Dermis blood vessel endothelial cell (primary cell): ENCODE data around the gene PGAM1. TPM values are rescaled to one million over a fixed set of nuclear protein-coding genes. Genes with fewer than 3 reads are reported as not detected.
"Not testable (repeated sequence)": the region's sequence is repeated elsewhere in the genome, so short reads cannot be mapped to it uniquely, and the experiment has no call there.

Source experiments
- DNase-seq: peaks from one replicate; pipeline ENCODE4 v3.0.0; 2010
- total RNA-seq: library from RNA; depleted of rRNA; stranded (reverse); fragments of >200 nt; gene quantifications from 2 replicates; pipeline ENCODE4 v1.2.3, GENCODE V29; 2014

The PGAM1 gene
- total RNA-seq, 1 donor from 2014 or later = 218 TPM

DNA sequence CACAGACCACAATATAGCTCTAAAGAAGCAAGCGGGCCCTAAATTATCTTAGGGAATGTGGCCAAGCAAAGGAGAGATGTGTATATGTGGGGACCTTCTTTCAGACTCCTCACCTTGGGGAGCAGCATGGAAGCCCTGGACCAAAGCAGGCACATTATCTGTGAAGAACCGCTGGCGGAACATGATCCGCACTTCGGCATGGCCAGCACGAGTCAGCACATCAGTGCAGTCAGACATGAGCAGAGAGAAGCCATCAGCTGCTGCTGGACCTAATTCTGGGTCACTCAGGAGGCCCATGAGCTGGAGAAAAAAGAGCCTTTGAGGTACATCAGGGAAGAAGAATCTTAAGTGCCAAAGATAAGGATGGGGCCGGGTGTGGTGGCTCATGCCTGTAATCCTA, 33.9 kb downstream of the PGAM1 start:
- no peak for DNase-seq

- DNase-seq = no peak
These were observed 36.3 kb downstream of the PGAM1 start for GRCh38 chr10:97462309-97462708.

GRCh38 chr10:97463363-97464132, 37.6 kb downstream of the PGAM1 start:
- DNase-seq = peak; percentile 75

DNA sequence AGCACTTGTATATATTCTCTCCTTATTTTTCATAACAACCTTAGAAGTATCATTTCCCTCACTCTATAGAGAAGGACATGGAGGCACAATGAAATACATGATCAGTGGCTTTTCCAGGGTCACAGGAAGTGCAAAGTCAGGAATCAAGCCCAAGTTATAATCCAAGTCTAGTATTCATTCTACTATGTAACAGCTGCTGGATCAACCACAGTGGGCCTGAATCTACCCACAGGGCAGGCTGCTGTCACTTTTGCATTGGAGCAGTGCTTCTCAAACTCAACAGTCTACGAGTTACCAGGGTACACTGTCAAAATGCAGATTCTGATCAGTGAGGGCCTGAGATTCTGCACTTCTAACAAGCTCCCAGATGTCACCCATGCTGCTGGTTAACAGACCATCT, 38.2 kb downstream of the PGAM1 start:
- no peak for DNase-seq

DNA sequence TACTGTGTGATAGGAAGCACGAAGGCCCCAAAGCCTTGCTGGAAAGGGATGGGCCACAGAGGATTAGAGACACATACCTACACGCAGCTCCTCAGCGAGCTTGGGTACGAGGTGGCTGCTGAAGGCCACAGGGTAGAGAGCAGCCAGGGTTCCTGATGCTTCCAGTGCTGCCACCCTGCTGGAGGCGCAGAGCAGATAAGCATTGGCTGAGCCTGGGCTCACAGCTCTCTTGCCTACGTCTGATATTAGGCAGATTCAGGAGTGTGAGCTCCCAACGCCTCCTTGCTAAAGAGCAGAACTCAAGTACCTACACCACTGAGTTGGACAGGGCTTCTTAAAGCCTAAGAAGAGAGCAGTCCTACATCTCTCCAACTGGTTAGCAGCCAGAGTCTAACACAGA, 40.0 kb downstream of the PGAM1 start:
- no peak for DNase-seq

DNA sequence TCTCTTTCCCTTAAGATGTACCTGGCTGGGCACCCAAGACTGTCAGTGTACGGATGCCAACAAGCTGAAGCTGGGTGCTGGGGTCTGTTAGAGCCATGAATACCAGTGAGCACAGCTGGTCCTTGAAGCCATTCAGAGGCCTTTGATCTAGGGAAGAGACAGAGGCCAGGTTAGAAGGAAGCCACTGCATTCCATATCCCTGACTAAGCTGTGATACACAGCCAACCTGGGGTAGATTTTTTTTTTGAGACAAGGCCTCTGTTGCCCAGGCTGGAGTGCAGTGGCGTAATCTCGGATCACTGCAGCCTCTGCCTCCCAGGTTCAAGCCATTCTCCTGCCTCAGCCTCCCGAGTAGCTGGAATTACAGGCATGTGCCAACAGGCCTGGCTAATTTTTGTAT, 40.8 kb downstream of the PGAM1 start:
- DNase-seq = no peak

DNA sequence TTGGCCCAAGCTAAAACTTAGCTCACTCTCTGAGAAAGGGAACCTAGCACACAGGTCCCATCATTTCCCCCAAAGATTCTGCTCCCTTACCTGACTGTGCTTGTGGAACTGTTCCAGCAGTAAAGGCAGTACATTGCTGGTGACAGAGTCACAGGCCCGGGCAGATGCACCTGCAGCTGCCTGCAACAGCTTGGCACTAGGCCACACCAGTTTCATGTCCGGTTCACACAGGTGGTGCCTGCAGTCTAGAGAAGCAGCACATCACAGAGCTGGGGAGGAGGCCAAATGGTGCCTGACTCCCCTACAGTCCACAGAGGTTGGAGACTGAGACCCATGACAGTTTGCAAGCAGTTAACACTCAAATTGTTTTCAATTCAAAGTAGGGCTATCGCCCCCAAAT, 42.2 kb downstream of the PGAM1 start:
- peak; percentile 34 for DNase-seq

DNA sequence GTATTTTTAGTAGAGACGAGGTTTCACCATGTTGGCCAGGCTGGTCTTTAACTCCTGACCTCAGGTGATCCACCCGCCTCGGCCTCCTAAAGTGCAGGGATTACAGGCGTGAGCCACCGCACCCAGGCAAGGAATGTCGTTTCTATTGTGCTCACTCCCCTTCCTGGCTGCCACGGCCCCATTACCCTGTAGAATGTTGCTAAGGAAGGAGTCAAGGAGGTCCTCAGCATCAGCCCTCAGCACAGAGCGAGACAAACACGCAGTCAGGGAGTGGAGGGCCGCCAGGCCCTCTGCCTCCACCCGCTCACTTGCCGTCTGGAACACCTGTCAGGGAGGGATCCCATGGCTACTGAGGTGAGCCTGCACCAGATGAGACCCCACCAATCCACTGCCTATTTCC, 42.8 kb downstream of the PGAM1 start:
- not testable (repeated sequence) for DNase-seq

- no peak for DNase-seq
These were observed 48.9 kb downstream of the PGAM1 start for GRCh38 chr10:97474918-97475317.

DNA sequence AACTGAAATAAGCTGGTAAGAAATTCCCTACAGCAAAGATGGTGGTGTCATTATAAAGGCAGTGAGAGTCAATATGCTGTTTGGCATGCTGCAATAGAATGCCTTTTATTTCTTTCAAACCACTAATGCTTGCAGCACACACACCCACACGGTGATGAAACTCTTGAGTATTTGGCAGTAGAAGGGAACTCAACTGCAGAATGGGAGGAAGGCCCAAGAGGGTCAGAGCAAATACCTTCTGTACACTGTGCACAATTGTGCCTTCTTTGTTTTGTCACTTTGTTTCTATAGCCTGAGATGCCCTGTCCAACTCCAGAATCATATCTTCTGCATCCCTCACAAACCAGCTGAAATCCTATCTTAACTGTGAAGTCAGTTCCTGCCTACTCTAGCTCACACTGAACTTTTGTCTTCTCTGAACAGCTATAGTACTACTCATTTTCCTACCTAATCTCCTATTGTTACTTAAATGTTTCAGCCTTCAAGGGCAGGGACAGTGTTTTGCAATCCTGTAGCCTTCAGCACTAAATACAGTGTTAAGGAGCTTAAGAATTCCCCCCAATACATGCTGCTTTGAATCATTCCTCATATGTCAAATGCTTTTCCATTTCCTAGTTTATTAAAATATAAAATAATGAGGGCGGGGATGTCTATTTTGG, 50.1 kb downstream of the PGAM1 start:
- DNase-seq = no peak

GRCh38 chr10:97479410-97479809, 53.4 kb downstream of the PGAM1 start:
- DNase-seq = not testable (repeated sequence)

DNA sequence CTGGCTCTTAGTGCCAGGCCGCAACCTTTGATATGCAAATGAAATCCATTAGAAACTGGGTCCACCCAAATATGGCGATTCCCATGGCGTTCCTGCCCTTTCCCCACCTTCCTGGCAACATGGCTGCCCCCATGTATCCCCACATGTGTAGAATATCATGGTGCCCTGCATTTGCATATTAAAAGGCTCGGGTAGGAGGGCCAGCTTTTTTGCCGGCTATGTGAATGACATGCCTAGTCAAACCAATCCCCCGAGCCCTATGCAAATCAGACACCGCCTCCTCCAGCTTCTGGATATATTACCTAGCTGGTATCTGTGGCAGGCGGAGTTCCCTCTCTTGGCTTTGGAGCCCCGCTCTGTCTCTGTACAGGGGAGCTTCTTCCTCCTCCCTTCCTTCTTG, 53.9 kb downstream of the PGAM1 start:
- DNase-seq = no peak

DNA sequence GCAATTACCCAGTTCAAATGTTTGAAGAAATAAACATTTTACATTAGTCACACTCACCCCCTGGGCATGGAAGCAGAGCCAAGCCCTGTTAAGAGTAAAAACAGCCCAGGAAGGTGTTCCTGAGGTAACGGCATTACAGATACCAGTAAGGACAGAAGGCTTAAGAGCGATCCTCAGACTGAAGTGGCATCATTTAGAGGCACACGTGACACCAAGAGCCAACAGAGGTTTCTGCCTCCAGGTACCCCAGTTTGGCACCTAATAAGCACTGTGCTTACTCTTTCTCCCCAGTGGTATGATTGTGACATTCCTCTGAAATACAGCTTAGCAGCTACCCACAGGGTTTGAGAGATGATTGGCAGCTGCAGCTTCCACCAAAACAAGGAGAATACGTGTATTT, 55.1 kb downstream of the PGAM1 start:
- no peak for DNase-seq

GRCh38 chr10:97482381-97482780, 56.4 kb downstream of the PGAM1 start:
- no peak for DNase-seq

Other genes with a start within 250 kb of the PGAM1 start
- under 0.01 TPM in 1 of 2 replicates, not detected in the other for gene SLIT1, start 240.2 kb upstream of the PGAM1 start, total RNA-seq
- gene ARHGAP19, start 133.6 kb upstream of the PGAM1 start, total RNA-seq = 11.4 and 18.1 TPM in 2 replicates
- gene FRAT1, start 106.9 kb upstream of the PGAM1 start, total RNA-seq = 5.4 and 6.6 TPM in 2 replicates
- gene FRAT2, start 91.5 kb upstream of the PGAM1 start, total RNA-seq = 17.1 and 28.8 TPM in 2 replicates
- gene RRP12, start 24.9 kb upstream of the PGAM1 start, total RNA-seq = 10.4 and 20.3 TPM in 2 replicates
- 29.4 and 35.7 TPM in 2 replicates for gene EXOSC1, start 19.8 kb downstream of the PGAM1 start, total RNA-seq
- gene ZDHHC16, start 20.0 kb downstream of the PGAM1 start, total RNA-seq = 38.7 and 39.8 TPM in 2 replicates
- 95.5 and 102 TPM in 2 replicates for gene MMS19, start 72.2 kb downstream of the PGAM1 start, total RNA-seq
- gene UBTD1, start 72.7 kb downstream of the PGAM1 start, total RNA-seq = 63.4 and 78.1 TPM in 2 replicates
- 0.34 and 1.1 TPM in 2 replicates for gene ANKRD2, start 146.6 kb downstream of the PGAM1 start, total RNA-seq
- 0.85 and 0.88 TPM in 2 replicates for gene HOGA1, start 158.2 kb downstream of the PGAM1 start, total RNA-seq
- gene C10orf62, start 163.5 kb downstream of the PGAM1 start, total RNA-seq = 0.09 and 0.34 TPM in 2 replicates
- 0.98 and 3.6 TPM in 2 replicates for gene MORN4, start 207.3 kb downstream of the PGAM1 start, total RNA-seq
- gene PI4K2A, start 214.5 kb downstream of the PGAM1 start, total RNA-seq = 16.7 and 19.7 TPM in 2 replicates